Measurements from ENCODE around the gene HECW1. TPM values are rescaled to one million over a fixed set of nuclear protein-coding genes. Genes with fewer than 3 reads are reported as not detected.

Gene HECW1
- total and polyA plus RNA-seq, 2 experiments from 2014 or later = 11.0 to 21.8 TPM

GRCh38 chr7:43313628-43314378 is 201.4 kb downstream of the HECW1 start:
- H3K4me1 ChIP-seq (ENCODE audit: insufficient read depth) = peaks cover 4% of the 10 kb centered on the region
- no peak for ATAC-seq

GRCh38 chr7:43314379-43315158 is 202.1 kb downstream of the HECW1 start:
- H3K9me2 ChIP-seq (ENCODE audit: insufficient read depth) = no peaks in the 10 kb centered on the region
- H3K36me3 ChIP-seq (ENCODE audit: insufficient read depth) = no peaks in the 10 kb centered on the region; the same call in 1 of the 2 replicates
- no peak overlapping the region for H3K4me3 ChIP-seq
- Mint-ChIP-seq H3K9me3 (no peaks in the 10 kb centered on the region), H3K27ac (no peak overlapping the region), H3K4me1 (peaks cover 5% of the 10 kb centered on the region), H3K36me3 (ENCODE audit: low read depth) (no peaks in the 10 kb centered on the region), H3K27me3 (ENCODE audit: insufficient read depth, low read depth, poor library complexity) (no peaks in the 10 kb centered on the region), H3K4me3 (no peak overlapping the region)
- peaks cover 4% of the 10 kb centered on the region for H3K4me1 ChIP-seq (ENCODE audit: insufficient read depth)
- no peaks in the 10 kb centered on the region for H3K79me2 ChIP-seq (replicated peaks; ENCODE audit: insufficient read depth)
- no peak overlapping the region for H3K27ac ChIP-seq (ENCODE audit: low read depth)
- no peaks in the 10 kb centered on the region for H3K27me3 ChIP-seq (ENCODE audit: insufficient read depth)
- ATAC-seq (no peak), DNase-seq (ENCODE audit: low spot score) (no peak)
- TF ChIP-seq EZH2phosphoT487 (IDR thresholded peaks at IDR 0.05; ENCODE audit: unreplicated experiment) (no peak), POLR2AphosphoS5 (IDR thresholded peaks at IDR 0.05; ENCODE audit: low read depth) (no peak)
- H4K20me1 ChIP-seq (replicated peaks; ENCODE audit: insufficient read depth) = no peaks in the 10 kb centered on the region
- H2AFZ ChIP-seq = no peak overlapping the region
- no peak overlapping the region for H3K4me2 ChIP-seq
- no peaks in the 10 kb centered on the region for H3F3A ChIP-seq (replicated peaks; ENCODE audit: low read depth)

More at GRCh38 chr7:43313628-43314378, 201.4 kb downstream of the HECW1 start:
- Mint-ChIP-seq H3K27me3 (ENCODE audit: insufficient read depth, low read depth, poor library complexity) (peaks cover 3% of the 10 kb centered on the region), H3K4me1 (peaks cover 5% of the 10 kb centered on the region), H3K9me3 (no peaks in the 10 kb centered on the region), H3K36me3 (ENCODE audit: low read depth) (no peaks in the 10 kb centered on the region), H3K4me3 (no peak overlapping the region), H3K27ac (no peak overlapping the region)
- no peak overlapping the region for H3K27ac ChIP-seq (ENCODE audit: low read depth)
- no peaks in the 10 kb centered on the region for H3K9me2 ChIP-seq (ENCODE audit: insufficient read depth)
- DNase-seq (ENCODE audit: low spot score) = no peak
- TF ChIP-seq ZNF331 (CRISPR knock-in tag; IDR thresholded peaks at IDR 0.05; ENCODE audit: low read depth) = no peak
- no peaks in the 10 kb centered on the region; the same call in 1 of the 2 replicates for H3K36me3 ChIP-seq (ENCODE audit: insufficient read depth)
- H3K4me3 ChIP-seq = no peak overlapping the region
- H3K27me3 ChIP-seq (ENCODE audit: insufficient read depth) = no peaks in the 10 kb centered on the region
- H4K20me1 ChIP-seq (replicated peaks; ENCODE audit: insufficient read depth) = no peaks in the 10 kb centered on the region
- no peaks in the 10 kb centered on the region for H3F3A ChIP-seq (replicated peaks; ENCODE audit: low read depth)
- no peaks in the 10 kb centered on the region for H3K79me2 ChIP-seq (replicated peaks; ENCODE audit: insufficient read depth)
- no peak overlapping the region for H2AFZ ChIP-seq
- no peak overlapping the region for H3K4me2 ChIP-seq

- Histone ChIP-seq H4K20me1 (replicated peaks; ENCODE audit: insufficient read depth) (no peaks in the 10 kb centered on the region), H2AFZ (no peak overlapping the region), H3K36me3 (ENCODE audit: insufficient read depth) (no peaks in the 10 kb centered on the region; the same call in 1 of the 2 replicates), H3K27me3 (ENCODE audit: insufficient read depth) (no peaks in the 10 kb centered on the region), H3K4me1 (ENCODE audit: insufficient read depth) (peaks cover 4% of the 10 kb centered on the region), H3K9me2 (ENCODE audit: insufficient read depth) (no peaks in the 10 kb centered on the region), H3K27ac (ENCODE audit: low read depth) (no peak overlapping the region), H3K79me2 (replicated peaks; ENCODE audit: insufficient read depth) (no peaks in the 10 kb centered on the region), H3F3A (replicated peaks; ENCODE audit: low read depth) (no peaks in the 10 kb centered on the region), H3K4me3 (no peak overlapping the region), H3K4me2 (no peak overlapping the region)
- DNase-seq (ENCODE audit: low spot score) (no peak), ATAC-seq (no peak; the same call in 1 of the 3 replicates)
- Mint-ChIP-seq H3K36me3 (ENCODE audit: low read depth) (no peaks in the 10 kb centered on the region), H3K27ac (no peak overlapping the region), H3K9me3 (no peaks in the 10 kb centered on the region), H3K27me3 (ENCODE audit: insufficient read depth, low read depth, poor library complexity) (no peaks in the 10 kb centered on the region), H3K4me3 (no peak overlapping the region), H3K4me1 (peaks cover 5% of the 10 kb centered on the region)
- TF ChIP-seq ZNF331 (CRISPR knock-in tag; IDR thresholded peaks at IDR 0.05; ENCODE audit: low read depth) (no peak), STAT1 (IDR thresholded peaks at IDR 0.05; ENCODE audit: unreplicated experiment) (no peak), POLR2AphosphoS5 (IDR thresholded peaks at IDR 0.05; ENCODE audit: low read depth) (no peak), ZNF462 (CRISPR knock-in tag; IDR thresholded peaks at IDR 0.05) (no peak)
- TF ChIP-seq, protein P1, sequence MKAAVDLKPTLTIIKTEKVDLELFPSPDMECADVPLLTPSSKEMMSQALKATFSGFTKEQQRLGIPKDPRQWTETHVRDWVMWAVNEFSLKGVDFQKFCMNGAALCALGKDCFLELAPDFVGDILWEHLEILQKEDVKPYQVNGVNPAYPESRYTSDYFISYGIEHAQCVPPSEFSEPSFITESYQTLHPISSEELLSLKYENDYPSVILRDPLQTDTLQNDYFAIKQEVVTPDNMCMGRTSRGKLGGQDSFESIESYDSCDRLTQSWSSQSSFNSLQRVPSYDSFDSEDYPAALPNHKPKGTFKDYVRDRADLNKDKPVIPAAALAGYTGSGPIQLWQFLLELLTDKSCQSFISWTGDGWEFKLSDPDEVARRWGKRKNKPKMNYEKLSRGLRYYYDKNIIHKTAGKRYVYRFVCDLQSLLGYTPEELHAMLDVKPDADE (IDR thresholded peaks at IDR 0.05) = no peak
Observed at GRCh38 chr7:43317075-43317474, 204.6 kb downstream of the HECW1 start.
